Measurements from ENCODE around the gene TBXA2R.

DNA sequence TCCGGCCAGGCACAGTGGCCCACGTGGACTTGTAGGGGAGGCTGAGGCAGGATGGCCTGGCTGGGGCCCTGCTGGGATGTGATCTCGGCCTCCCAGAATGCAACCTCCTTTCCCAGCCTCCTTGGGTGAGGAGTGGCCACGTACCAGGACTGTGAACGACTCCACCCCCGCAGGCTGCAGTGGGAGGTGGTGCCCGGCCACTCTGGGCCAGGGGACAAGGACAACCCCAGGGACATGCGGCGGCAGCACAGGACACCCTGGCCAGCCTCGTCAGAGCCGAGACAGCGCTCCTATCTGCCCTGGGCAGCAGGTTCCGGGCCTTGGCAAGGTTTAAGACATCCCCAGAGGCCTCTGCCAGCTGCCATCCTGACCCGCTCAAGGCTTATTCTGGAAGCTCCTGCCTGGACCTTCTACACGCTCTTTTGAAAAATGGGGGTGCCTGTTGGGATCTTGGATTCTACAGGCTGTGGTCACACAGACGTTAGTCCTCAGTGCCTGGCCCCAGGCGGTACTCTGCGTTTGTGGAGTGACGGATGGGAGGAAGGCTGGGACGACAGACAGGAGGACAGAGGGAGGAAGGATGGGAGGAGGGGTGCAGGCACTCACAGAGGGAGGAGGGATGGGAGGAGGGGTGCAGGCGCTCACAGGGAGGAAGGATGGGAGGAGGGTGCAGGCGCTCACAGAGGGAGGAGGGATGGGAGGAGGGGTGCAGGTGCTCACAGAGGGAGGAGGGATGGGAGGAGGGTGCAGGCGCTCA lies 39.8 kb upstream of the TBXA2R start:
- TF ChIP-seq CTCF (IDR thresholded peaks at IDR 0.05; ENCODE audit: control extremely low read depth in 1 of 3, insufficient read depth in 1 of 3, low read depth in 1 of 3, low read length in 3 of 3) (no peak), GABPA (IDR thresholded peaks at IDR 0.05; ENCODE audit: borderline replicate concordance, insufficient read depth, low read length) (no peak), POLR2A (IDR thresholded peaks at IDR 0.05; ENCODE audit: control extremely low read depth in 1 of 2, low read depth in 2 of 2, low read length in 2 of 2) (no peak), CHD1 (IDR thresholded peaks at IDR 0.05; ENCODE audit: low read depth, low read length) (no peak), SUZ12 (IDR thresholded peaks at IDR 0.05; ENCODE audit: low read length) (no peak), CTBP2 (IDR thresholded peaks at IDR 0.05; ENCODE audit: borderline replicate concordance, insufficient read depth, insufficient read length, low read length) (no peak), POLR2AphosphoS5 (IDR thresholded peaks at IDR 0.05; ENCODE audit: low read depth, low read length) (no peak), RBBP5 (IDR thresholded peaks at IDR 0.05; ENCODE audit: borderline replicate concordance, low read depth, low read length) (no peak), BRCA1 (IDR thresholded peaks at IDR 0.05; ENCODE audit: low read depth, low read length) (no peak), POU5F1 (IDR thresholded peaks at IDR 0.05; ENCODE audit: low read depth, low read length) (no peak), TAF7 (optimal IDR thresholded peaks at IDR 0.05; ENCODE audit: borderline replicate concordance, low read depth, low read length) (no peak)
